SU-DHL-6 (cell line): ENCODE data around the gene ZNF337.

ENCODE experiments used
- H2AFZ ChIP-seq: fragments of 200-600 bp; sonication (generic); 2 replicates; pipeline ENCODE4 v1.6.1; 2014; ENCODE audit warnings: low read depth, mild to moderate bottlenecking, moderate library complexity, mixed read lengths, antibody characterized with exemption, low read length; ENCODE audit not compliant: severe bottlenecking
- H3F3A ChIP-seq: fragments of 200-600 bp; shearing (Covaris generic); 2 replicates; pipeline ENCODE4 v1.6.0; 2016; ENCODE audit warnings: antibody characterized with exemption, mild to moderate bottlenecking; ENCODE audit not compliant: insufficient read depth
- H3K27ac ChIP-seq: fragments of 200-600 bp; sonication (generic); 2 replicates; pipeline ENCODE4 v1.5.1; 2016; ENCODE audit warnings: low read depth, mild to moderate bottlenecking, low read length, moderate library complexity, mixed read lengths
- H3K27me3 ChIP-seq: fragments of 200-600 bp; sonication (generic), shearing (Covaris generic); 2 replicates; pipeline ENCODE4 v1.6.0; 2014; ENCODE audit warnings: mild to moderate bottlenecking, low read length
- H3K36me3 ChIP-seq: fragments of 200-600 bp; sonication (generic); 2 replicates; pipeline ENCODE4 v1.6.1; 2014; ENCODE audit warnings: mild to moderate bottlenecking, low read length, mixed read lengths
- H3K4me2 ChIP-seq: fragments of 300-600, 200-600 bp; shearing (Covaris generic), sonication (generic); 2 replicates; pipeline ENCODE4 v1.6.0; 2014; ENCODE audit warnings: low read length, low read depth, mild to moderate bottlenecking; ENCODE audit not compliant: poor library complexity, severe bottlenecking
- H3K4me3 ChIP-seq: fragments of 200-600 bp; sonication (generic); 2 replicates; pipeline ENCODE4 v1.5.1; 2014; ENCODE audit warnings: antibody characterized with exemption, low read length, mild to moderate bottlenecking, mixed read lengths; ENCODE audit not compliant: insufficient read depth, poor library complexity, severe bottlenecking
- H3K79me2 ChIP-seq: fragments of 200-600 bp; sonication (generic); 2 replicates; pipeline ENCODE4 v1.6.1; 2014; ENCODE audit warnings: mild to moderate bottlenecking, low read length, moderate library complexity; ENCODE audit not compliant: insufficient read depth
- H3K9ac ChIP-seq: fragments of 200-600 bp; sonication (generic); 2 replicates; pipeline ENCODE4 v1.7.0; 2014; ENCODE audit warnings: mild to moderate bottlenecking, low read length
- H3K9me2 ChIP-seq: fragments of 200-600 bp; sonication (generic); replicated peaks from 2 replicates; pipeline ENCODE4 v1.6.1; 2014; ENCODE audit warnings: low read length; ENCODE audit not compliant: insufficient read depth
- H3K9me3 ChIP-seq: fragments of 200-600 bp; sonication (generic); 2 replicates; pipeline ENCODE4 v1.6.1; 2014; ENCODE audit warnings: low read length, mixed read lengths; ENCODE audit not compliant: insufficient read depth
- H4K20me1 ChIP-seq: fragments of 200-600 bp; sonication (generic); 2 replicates; pipeline ENCODE4 v1.6.1; 2014; ENCODE audit warnings: low read depth, mild to moderate bottlenecking, antibody characterized with exemption, low read length, moderate library complexity, mixed read lengths
- EZH2phosphoT487 ChIP-seq: fragments of 200-600 bp; sonication (generic), shearing (Covaris generic); conservative IDR thresholded peaks from 2 replicates; pipeline ENCODE4 v1.6.1; 2018; ENCODE audit warnings: mild to moderate bottlenecking, antibody characterized with exemption, low read length, moderate library complexity, mixed read lengths
- TF ChIP-seq, protein P1 (sequence below): fragments of 200-600 bp; sonication (generic); IDR thresholded peaks from one replicate; pipeline ENCODE4 v1.5.1; 2017; ENCODE audit warnings: antibody characterized with exemption, mild to moderate bottlenecking, low read length, moderate library complexity; ENCODE audit not compliant: insufficient read depth, poor library complexity, severe bottlenecking

ZNF337 gene

GRCh38 chr20:25692499-25692898, 4.2 kb downstream of the ZNF337 start:
- H3K9ac ChIP-seq: no peak overlapping the region
- no peaks in the 10 kb centered on the region for H4K20me1 ChIP-seq
- H2AFZ ChIP-seq: no peak overlapping the region
- no peaks in the 10 kb centered on the region for H3K27me3 ChIP-seq
- H3K79me2 ChIP-seq: no peaks in the 10 kb centered on the region
- H3K4me3 ChIP-seq: no peak overlapping the region
- no peaks in the 10 kb centered on the region for H3F3A ChIP-seq
- no peaks in the 10 kb centered on the region for H3K9me3 ChIP-seq
- no peaks in the 10 kb centered on the region for H3K9me2 ChIP-seq
- no peaks in the 10 kb centered on the region for H3K36me3 ChIP-seq
- TF ChIP-seq, protein P1, sequence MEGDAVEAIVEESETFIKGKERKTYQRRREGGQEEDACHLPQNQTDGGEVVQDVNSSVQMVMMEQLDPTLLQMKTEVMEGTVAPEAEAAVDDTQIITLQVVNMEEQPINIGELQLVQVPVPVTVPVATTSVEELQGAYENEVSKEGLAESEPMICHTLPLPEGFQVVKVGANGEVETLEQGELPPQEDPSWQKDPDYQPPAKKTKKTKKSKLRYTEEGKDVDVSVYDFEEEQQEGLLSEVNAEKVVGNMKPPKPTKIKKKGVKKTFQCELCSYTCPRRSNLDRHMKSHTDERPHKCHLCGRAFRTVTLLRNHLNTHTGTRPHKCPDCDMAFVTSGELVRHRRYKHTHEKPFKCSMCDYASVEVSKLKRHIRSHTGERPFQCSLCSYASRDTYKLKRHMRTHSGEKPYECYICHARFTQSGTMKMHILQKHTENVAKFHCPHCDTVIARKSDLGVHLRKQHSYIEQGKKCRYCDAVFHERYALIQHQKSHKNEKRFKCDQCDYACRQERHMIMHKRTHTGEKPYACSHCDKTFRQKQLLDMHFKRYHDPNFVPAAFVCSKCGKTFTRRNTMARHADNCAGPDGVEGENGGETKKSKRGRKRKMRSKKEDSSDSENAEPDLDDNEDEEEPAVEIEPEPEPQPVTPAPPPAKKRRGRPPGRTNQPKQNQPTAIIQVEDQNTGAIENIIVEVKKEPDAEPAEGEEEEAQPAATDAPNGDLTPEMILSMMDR: no peak
- TF ChIP-seq EZH2phosphoT487: no peak
- no peak overlapping the region for H3K4me2 ChIP-seq
- no peak overlapping the region for H3K27ac ChIP-seq

- Histone ChIP-seq H3K36me3 (no peaks in the 10 kb centered on the region), H3F3A (no peaks in the 10 kb centered on the region), H3K27me3 (no peaks in the 10 kb centered on the region), H3K9me3 (no peaks in the 10 kb centered on the region), H3K9ac (no peak overlapping the region), H3K9me2 (no peaks in the 10 kb centered on the region), H4K20me1 (no peaks in the 10 kb centered on the region), H3K4me2 (no peak overlapping the region), H3K79me2 (no peaks in the 10 kb centered on the region), H3K4me3 (no peak overlapping the region), H2AFZ (no peak overlapping the region), H3K27ac (no peak overlapping the region)
- no peak for TF ChIP-seq EZH2phosphoT487
- TF ChIP-seq, protein P1: no peak
These were observed 6.2 kb downstream of the ZNF337 start for GRCh38 chr20:25690427-25690826.

- H4K20me1 ChIP-seq: no peaks in the 10 kb centered on the region
- no peaks in the 10 kb centered on the region for H3K27me3 ChIP-seq
- TF ChIP-seq, protein P1: no peak
- no peak for TF ChIP-seq EZH2phosphoT487
- H3K4me2 ChIP-seq: no peak overlapping the region
- no peak overlapping the region for H3K4me3 ChIP-seq
- H3K9ac ChIP-seq: no peak overlapping the region
- no peaks in the 10 kb centered on the region for H3F3A ChIP-seq
- H3K27ac ChIP-seq: no peak overlapping the region
- no peak overlapping the region for H2AFZ ChIP-seq
- no peaks in the 10 kb centered on the region for H3K9me3 ChIP-seq
- H3K36me3 ChIP-seq: no peaks in the 10 kb centered on the region
- H3K9me2 ChIP-seq: no peaks in the 10 kb centered on the region
- no peaks in the 10 kb centered on the region for H3K79me2 ChIP-seq
These were observed 10.3 kb downstream of the ZNF337 start for GRCh38 chr20:25686081-25687067.
